A673 (cell line): ENCODE measurements around the gene CBX4.

Experiments
- EZH2 ChIP-seq: fragments of 200-600 bp; sonication (generic); IDR thresholded peaks from 2 replicates; pipeline ENCODE4 v1.6.1; 2017; ENCODE audit warnings: borderline replicate concordance, low read depth, mild to moderate bottlenecking, mixed read lengths, antibody characterized with exemption, low read length; ENCODE audit not compliant: poor library complexity, severe bottlenecking
- TF ChIP-seq, protein P1 (sequence below): fragments of 300-800, 200-600 bp; sonication (generic); conservative IDR thresholded peaks from 2 replicates; pipeline ENCODE4 v1.5.1; 2017; ENCODE audit warnings: low read depth, mild to moderate bottlenecking, antibody characterized with exemption, low read length, moderate library complexity, mixed read lengths

DNA sequence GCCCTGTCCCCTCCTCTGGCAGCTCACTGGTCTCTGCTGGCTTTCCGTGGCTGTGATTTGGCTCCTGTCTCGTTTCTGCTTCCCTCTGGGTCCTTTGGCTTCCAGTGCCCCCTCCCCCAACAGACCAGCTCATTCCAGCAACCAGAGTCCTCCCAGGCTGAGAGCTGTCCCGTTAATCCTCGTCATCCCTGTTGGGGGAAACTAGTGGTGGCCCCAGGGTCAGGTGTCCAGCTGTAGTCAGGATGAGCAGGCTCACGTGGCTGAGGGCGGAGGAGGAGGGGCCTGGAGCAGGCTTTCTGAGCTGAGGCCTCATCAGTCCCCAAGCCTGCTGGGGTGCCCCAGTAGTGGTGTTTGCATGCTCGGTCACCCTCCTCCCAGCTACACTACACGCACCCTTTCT, 10.7 kb upstream of the CBX4 start:
- TF ChIP-seq, protein P1, sequence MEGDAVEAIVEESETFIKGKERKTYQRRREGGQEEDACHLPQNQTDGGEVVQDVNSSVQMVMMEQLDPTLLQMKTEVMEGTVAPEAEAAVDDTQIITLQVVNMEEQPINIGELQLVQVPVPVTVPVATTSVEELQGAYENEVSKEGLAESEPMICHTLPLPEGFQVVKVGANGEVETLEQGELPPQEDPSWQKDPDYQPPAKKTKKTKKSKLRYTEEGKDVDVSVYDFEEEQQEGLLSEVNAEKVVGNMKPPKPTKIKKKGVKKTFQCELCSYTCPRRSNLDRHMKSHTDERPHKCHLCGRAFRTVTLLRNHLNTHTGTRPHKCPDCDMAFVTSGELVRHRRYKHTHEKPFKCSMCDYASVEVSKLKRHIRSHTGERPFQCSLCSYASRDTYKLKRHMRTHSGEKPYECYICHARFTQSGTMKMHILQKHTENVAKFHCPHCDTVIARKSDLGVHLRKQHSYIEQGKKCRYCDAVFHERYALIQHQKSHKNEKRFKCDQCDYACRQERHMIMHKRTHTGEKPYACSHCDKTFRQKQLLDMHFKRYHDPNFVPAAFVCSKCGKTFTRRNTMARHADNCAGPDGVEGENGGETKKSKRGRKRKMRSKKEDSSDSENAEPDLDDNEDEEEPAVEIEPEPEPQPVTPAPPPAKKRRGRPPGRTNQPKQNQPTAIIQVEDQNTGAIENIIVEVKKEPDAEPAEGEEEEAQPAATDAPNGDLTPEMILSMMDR, result no peak
- no peak for TF ChIP-seq EZH2
